Right forelimb (tissue), 1 donor: ENCODE results near the gene RNGTT.

Source experiments
- DNase-seq: peaks from one replicate; pipeline ENCODE4 v3.0.0-alpha.2; 2018

The RNGTT gene

GRCh38 chr6:88708197-88708744 is 255.1 kb downstream of the RNGTT start:
- DNase-seq: no peak

DNA sequence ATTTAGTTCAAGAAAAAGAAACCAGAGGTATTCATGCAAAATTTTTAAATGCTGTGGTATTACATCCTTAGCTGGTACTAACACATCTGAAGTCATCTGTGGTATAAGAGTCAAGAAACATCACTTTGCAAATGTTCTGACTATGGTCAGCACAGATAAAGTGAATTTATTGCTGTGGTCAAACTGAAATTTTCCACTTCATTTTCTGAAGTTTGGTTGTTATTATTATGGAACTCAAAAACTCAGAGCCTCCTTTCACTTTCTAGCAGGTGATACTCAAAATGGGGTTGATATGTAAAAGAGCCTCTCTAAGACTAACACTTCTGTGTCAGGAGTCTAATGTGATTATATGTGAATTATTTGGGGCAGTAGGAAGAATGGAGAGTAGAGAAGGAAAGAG is 257.8 kb downstream of the RNGTT start:
- DNase-seq: no peak

DNA sequence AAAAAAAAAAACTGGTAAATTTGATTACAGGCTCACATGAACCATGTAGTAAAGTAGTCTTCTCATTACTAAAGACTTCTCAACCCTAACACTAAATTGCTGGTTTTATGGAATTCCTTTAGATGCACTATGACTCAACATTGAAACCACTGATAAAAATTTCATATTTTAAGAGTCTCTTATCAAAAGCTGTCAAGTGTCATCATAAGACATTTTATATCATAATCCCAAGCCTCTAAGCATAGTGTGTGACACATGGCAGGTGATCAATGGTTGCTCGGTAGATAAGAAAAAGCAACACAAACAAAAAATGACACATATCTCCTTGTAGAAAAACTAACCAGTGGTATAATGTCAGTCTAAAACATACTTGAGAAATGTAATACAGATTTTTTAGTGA is 258.4 kb downstream of the RNGTT start:
- no peak for DNase-seq

DNA sequence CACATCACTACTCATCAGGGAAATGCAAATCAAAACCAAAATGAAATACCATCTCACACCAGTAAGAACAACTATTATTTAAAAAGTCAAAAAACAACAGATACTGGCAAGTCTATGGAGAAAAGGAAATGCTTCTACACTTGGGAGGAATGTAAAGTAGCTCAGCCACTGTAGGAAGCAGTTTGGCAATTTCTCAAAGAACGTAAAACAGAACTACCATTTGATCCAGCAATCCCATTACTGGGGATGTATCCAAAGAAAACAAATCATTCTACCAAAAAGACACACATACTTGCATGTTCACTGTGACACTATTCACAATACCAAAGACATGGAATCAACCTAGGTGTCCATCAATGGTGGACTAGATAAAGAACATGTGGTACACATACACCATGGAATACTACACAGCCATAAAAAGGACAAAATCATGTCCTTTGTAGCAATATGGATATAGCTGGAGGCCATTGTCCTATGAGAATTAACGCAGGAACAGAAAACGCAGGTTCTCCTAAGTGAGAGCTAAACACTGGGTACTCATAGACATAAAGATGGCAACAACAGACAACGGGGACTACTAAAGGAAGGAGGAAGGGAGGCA is 260.4 kb downstream of the RNGTT start:
- DNase-seq: no peak

DNA sequence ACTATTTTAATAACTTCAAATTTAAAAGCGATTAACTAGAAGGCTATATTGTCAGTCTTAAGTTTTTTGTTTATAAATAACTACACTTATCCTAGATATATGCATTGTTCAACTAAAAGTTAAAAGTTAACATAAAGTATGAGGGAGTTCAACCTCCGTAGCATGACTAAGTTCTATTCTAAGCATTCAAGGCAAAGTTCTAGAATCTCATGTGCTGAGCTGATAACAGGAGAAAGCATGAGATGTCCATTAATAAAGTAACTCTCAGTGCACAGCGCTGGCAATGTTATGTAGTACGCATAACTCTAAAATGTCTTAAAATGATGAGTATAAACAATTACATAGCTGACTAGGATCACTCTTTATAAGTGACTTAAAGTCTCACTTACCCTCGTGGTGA is 264.8 kb downstream of the RNGTT start:
- no peak for DNase-seq

DNA sequence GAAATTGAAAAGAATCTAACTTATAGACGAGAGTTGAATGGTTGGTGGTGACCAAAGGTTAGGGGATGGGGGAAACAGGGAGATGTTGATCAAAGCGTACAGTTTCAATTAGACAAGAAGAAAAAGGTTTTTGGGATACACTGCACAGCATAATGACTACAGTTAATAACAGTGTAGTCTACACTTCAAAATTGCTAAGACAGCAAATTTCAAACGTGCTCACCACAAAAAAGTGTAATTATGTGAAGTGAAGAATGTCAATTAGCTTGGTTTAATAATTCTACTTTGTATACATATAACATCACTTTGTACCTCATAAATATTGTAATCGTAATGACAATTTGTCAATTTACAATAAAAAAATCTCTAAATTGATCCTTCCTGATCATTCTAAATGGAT is 267.5 kb downstream of the RNGTT start:
- DNase-seq: no peak

GRCh38 chr6:88683734-88684133 is 279.7 kb downstream of the RNGTT start:
- no peak for DNase-seq

DNA sequence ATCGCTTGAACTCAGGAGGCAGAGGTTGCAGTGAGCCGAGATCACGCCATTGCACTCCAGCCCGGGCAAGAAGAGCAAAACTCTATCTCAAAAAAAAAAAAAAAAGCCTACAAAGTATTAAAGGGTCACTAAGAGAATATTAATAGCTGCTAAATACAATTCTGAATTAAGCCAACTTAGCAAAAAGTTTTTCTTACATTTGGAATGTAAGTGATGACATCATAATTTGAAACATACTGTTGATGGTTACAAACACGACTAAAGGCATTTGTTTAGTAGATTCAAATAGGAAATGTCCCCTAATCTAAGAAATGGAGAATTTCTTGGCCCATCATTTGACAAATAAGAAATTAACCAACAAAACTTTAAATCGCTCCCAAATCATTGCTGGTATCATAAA is 282.8 kb downstream of the RNGTT start:
- DNase-seq: no peak

DNA sequence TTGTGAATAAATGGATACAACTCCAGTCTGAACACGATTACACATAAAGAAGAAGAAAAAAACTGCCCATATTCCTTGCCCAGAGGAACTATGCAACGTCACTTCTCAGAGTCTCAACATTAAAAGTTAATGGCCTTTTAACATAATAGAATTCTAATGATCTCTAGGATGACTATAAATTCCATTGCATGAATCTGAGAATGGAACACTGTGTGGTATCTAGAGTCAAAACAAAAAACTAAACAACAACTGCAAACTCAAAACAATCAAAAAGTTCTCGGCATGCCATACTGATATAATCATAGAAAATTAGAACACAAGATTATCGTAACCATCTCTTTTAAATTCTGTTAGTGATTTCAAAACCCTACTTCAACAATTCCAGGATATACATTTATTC is 283.6 kb downstream of the RNGTT start:
- no peak for DNase-seq

GRCh38 chr6:88677356-88677755 is 286.1 kb downstream of the RNGTT start:
- DNase-seq: no peak

GRCh38 chr6:88671624-88672023 is 291.8 kb downstream of the RNGTT start:
- no peak for DNase-seq

DNA sequence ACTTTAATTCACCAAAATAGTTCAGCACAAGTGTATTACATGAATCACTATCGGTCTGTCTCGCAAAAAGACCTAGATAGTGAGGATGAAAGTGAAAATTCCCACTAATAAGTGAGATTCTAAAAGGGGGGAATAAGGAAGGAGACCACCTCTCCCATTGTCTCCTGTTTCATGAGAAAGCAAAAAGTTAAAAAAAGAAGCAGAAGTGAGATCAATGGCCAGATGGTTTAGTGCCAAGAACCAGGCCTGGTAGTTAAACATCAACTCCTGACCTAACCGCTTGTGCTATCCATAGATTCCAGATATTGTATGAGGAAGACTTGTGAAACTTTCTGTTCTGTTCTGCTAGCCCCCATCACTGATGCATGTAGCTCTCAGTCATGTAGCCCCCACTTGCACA is 293.0 kb downstream of the RNGTT start:
- DNase-seq: no peak

DNA sequence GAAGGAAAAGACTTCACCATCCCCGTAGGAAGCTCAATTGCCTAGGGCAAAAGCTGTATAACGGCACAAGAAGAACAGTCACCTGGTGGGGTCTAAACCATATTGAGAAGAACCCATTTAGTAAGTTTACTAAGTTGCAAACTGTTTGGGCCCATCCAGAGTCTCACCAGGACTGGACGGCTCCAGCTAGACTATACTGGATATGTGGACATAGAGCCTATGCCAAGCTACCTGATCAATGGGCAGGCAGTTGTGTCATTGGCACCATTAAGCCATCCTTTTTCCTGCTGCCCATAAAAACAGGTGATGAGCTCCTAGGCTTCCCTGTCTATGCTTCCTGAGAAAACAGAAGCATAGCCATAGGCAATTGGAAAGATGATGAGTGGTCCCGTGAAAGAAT is 293.9 kb downstream of the RNGTT start:
- DNase-seq: no peak

DNA sequence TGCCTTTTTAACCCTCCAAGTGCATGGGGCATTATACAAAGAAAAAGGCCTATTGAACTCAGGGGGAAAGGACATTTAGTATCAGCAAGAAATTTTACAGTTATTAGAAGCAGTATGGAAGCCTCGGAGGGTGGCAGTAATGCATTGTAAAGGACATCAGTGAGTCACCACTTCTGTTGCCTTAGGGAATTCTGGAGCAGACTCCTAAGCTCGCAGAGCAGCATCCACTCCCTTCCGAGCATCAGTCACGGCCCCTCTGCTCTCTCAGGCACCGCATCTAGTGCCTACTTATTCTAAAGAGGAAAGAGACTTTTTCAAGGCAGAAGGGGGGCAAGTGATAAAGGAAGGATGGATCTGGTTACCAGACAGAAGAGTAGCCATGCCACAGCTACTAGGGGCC is 296.5 kb downstream of the RNGTT start:
- no peak for DNase-seq

DNA sequence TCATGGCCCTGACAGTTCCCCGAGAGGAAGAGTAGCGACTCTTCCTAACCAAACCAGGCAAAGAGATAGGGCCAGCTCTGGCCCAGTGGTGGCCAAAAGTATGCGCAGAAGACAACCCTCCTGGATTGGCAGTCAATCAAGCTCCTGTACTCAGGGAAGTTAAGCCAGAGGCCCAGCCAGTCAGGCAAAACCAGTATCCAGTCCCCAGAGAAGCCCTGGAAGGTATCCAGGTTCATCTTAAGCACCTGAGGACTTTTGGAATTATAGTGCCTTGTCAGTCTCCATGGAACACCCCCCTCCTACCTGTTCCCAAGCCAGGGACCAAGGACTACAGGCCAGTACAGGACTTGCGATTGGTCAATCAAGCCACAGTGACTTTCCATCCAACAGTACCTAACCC is 298.3 kb downstream of the RNGTT start:
- DNase-seq: no peak

GRCh38 chr6:88663801-88664200 is 299.6 kb downstream of the RNGTT start:
- DNase-seq: no peak

GRCh38 chr6:88662653-88663174 is 300.7 kb downstream of the RNGTT start:
- DNase-seq: no peak

DNA sequence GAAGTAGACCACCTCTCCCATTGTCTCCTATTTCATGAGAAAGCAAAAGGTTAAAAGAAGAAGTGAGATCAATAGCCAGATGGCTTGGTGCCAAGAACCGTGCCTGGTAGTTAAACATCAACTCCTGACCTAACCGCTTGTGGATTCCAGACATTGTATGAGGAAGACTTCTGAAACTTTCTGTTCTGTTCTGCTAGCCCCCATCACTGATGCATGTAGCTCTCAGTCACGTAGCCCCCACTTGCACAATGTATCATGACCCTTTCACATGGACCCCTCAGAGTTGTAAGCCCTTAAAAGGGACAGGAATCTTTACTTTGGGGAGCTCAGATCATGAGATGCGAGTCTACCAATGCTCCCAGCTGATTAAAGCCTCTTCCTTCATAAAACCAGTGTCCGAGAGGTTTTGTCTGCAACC is 301.2 kb downstream of the RNGTT start:
- DNase-seq: no peak

DNA sequence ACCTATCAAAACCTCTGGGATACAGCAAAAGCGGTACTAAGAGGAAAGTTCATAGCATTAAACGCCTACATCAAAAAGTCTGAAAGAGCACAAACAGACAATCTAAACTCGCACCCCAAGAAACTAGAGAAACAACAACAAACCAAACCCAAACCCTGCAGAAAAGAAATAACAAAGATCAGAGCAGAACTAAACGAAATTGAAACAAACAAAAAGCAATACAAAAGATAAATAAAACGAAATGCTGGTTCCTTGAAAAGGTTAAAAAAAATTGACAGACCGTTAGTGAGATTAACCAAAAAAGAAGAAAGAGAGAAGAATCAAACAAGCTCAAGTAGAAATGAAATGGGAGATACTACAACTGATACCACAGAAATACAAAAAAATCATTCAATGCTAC is 302.3 kb downstream of the RNGTT start:
- DNase-seq: no peak

GRCh38 chr6:88655586-88655985 is 307.8 kb downstream of the RNGTT start:
- no peak for DNase-seq

- no peak for DNase-seq
These were observed 309.5 kb downstream of the RNGTT start for GRCh38 chr6:88653936-88654335.

- no peak for DNase-seq
These were observed 312.0 kb downstream of the RNGTT start for GRCh38 chr6:88651400-88651799.

DNA sequence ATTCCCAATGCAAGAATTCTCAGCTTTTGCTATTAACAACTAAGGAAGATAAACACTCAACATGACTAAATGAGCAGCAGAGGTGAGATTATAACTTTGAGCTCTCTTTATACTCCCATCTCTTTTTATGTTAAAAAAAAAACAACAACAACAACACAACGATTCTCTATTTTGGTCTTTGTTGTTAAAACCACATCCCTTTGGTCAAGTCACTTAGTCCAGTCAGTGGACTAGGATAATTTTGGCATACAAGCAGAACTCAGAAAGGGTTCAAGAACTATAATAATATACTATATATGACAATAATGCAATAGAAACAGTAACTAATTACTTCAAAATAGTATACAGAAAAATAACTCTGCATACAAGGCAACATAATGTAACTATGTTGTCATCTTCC is 312.4 kb downstream of the RNGTT start:
- no peak for DNase-seq

DNA sequence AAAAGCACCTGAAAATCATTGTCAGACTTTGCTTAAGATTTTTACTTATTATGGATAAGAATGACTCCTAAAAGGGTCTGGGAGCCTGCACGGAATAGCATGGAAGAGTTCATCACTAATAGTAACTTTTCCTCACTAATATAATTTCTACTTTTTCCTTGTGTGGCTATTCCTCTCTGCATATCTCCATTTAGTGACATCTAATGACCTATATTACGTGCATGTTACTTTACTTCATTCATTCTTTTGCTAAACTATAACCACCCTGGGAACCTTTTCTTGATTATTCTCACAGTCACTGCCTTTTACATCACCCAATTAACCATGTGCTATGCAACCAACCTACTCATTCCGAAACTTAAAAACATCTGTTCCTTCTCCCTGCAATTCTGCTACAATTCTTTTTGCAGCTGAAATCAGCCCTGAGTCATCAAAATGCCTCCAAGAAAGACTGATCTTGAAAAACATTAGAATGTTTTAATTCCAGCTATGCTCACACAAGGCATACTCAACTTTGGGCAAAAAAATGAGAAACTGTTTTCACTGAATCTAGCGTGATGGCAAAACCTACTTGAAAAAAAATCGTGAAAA is 313.3 kb downstream of the RNGTT start:
- DNase-seq: no peak
